Suprapubic skin (tissue), 4 donors: Measurements from ENCODE around the gene CBLN4. TPM values are rescaled to one million over a fixed set of nuclear protein-coding genes. Genes with fewer than 3 reads are reported as not detected.

Experiments used
- DNase-seq, 2 donors: peaks; one replicate each; pipeline ENCODE4 v3.0.0-alpha.2; 2019; ENCODE audit warnings: low spot score in 2 of 2
- H3K27ac ChIP-seq: fragments of 200-600 bp; sonication (generic); one replicate; pipeline ENCODE4 v1.5.1; 2019
- H3K27me3 ChIP-seq: fragments of 200-600 bp; sonication (generic); one replicate; pipeline ENCODE4 v1.5.1; 2019
- H3K36me3 ChIP-seq: fragments of 200-600 bp; sonication (generic); one replicate; pipeline ENCODE4 v1.5.1; 2019
- H3K4me1 ChIP-seq: fragments of 200-600 bp; sonication (generic); one replicate; pipeline ENCODE4 v1.5.1; 2019
- H3K4me3 ChIP-seq: fragments of 200-600 bp; sonication (generic); one replicate; pipeline ENCODE4 v1.5.1; 2019; ENCODE audit warnings: mild to moderate bottlenecking
- H3K9me3 ChIP-seq: fragments of 200-600 bp; sonication (generic); one replicate; pipeline ENCODE4 v1.5.1; 2019
- EP300 ChIP-seq: sonication (generic); formaldehyde crosslinking; IDR thresholded peaks from one replicate; pipeline ENCODE4 v1.6.1; 2017; ENCODE audit warnings: antibody characterized with exemption
- POLR2A ChIP-seq, 2 donors: fragments of 450-650 bp; IDR thresholded peaks; one replicate each; pipeline ENCODE4 v1.6.1; 2017; ENCODE audit warnings: antibody characterized with exemption in 2 of 2, mild to moderate bottlenecking in 2 of 2, moderate library complexity in 2 of 2
- POLR2AphosphoS5 ChIP-seq, 3 donors: sonication (generic); formaldehyde crosslinking; IDR thresholded peaks; one replicate each; pipeline ENCODE4 v1.6.1; 2017; ENCODE audit warnings: antibody characterized with exemption in 3 of 3
- WGBS: methylation state at CpG from one replicate; pipeline ENCODE4 v1.1.5; 2018; 5-methylcytosine and 5-hydroxymethylcytosine counted together
- total RNA-seq, 4 donors: library from RNA; depleted of rRNA; stranded (reverse); fragments of >200 nt; gene quantifications; one replicate each; pipeline ENCODE4 v1.1.0, GENCODE V29; 2016
- TF ChIP-seq, protein P1 (sequence below), 2 donors: fragments of 200-600 bp in 1 of 2; fragments of 450-650 bp in 1 of 2; sonication (generic) in 1 of 2; IDR thresholded peaks; one replicate each; pipeline ENCODE4 v1.5.1; 2016 to 2019; ENCODE audit warnings: antibody characterized with exemption in 2 of 2, mild to moderate bottlenecking in 1 of 2, moderate library complexity in 1 of 2

The CBLN4 gene
- total RNA-seq, 4 donors from 2014 or later = 0.32 TPM; not detected in 3

DNA sequence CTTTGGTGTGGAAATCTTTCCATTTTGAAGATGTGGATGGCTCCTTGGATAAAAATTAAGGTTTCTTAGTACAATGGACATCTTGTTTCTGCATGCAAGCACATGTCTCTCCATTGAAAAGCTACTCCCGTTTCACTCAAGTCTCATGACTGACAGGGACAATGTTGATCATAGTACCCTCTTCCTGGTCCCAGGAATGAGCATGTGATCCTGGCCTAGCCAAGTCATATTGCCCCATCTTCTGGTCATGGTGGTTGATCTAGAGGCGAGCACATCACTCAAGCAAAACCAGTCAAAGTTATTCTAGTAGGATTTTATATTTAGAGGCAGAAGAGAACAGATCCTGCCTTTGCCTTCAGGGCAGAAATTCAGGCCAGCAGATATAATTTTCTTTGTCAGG lies 12.2 kb upstream of the CBLN4 start:
- Histone ChIP-seq H3K27ac (no peak overlapping the region), H3K27me3 (no peaks in the 10 kb centered on the region), H3K4me1 (no peaks in the 10 kb centered on the region), H3K4me3 (no peak overlapping the region), H3K9me3 (no peaks in the 10 kb centered on the region), H3K36me3 (no peaks in the 10 kb centered on the region)
- DNase-seq = no peak
- WGBS = 37% methylated on average over 2 of the region's 2 CpGs
- TF ChIP-seq POLR2A (IDR thresholded peaks at IDR 0.05) (no peak), EP300 (no peak), POLR2AphosphoS5 (IDR thresholded peaks at IDR 0.05) (no peak)
- TF ChIP-seq, protein P1, sequence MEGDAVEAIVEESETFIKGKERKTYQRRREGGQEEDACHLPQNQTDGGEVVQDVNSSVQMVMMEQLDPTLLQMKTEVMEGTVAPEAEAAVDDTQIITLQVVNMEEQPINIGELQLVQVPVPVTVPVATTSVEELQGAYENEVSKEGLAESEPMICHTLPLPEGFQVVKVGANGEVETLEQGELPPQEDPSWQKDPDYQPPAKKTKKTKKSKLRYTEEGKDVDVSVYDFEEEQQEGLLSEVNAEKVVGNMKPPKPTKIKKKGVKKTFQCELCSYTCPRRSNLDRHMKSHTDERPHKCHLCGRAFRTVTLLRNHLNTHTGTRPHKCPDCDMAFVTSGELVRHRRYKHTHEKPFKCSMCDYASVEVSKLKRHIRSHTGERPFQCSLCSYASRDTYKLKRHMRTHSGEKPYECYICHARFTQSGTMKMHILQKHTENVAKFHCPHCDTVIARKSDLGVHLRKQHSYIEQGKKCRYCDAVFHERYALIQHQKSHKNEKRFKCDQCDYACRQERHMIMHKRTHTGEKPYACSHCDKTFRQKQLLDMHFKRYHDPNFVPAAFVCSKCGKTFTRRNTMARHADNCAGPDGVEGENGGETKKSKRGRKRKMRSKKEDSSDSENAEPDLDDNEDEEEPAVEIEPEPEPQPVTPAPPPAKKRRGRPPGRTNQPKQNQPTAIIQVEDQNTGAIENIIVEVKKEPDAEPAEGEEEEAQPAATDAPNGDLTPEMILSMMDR (IDR thresholded peaks at IDR 0.05) = no peak

DNA sequence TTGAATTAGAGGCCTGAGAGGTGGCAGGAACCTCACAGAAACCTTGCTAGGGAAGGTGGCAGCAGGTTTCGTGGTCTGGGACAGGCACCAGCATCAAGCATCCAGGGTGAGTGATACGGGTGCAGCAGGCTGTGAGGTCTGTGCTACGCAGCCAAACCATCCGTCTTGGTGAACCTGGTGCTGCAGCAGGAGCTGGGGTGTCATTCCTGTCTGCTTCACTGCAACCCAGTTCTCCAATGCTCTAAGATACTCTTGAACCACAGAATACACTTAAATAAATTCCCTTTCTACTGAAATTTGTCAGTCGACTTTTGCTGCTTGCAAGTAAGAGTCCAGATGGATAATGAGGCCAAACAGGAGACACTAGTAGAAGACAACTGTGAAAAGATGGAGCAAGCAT lies 9.7 kb upstream of the CBLN4 start:
- no peaks in the 10 kb centered on the region for H3K27me3 ChIP-seq
- 81% methylated on average over 5 of the region's 5 CpGs for WGBS
- no peak overlapping the region for H3K4me3 ChIP-seq
- H3K4me1 ChIP-seq = no peaks in the 10 kb centered on the region
- no peak overlapping the region for H3K27ac ChIP-seq
- DNase-seq = no peak
- H3K36me3 ChIP-seq = no peaks in the 10 kb centered on the region
- H3K9me3 ChIP-seq = no peaks in the 10 kb centered on the region
- TF ChIP-seq POLR2AphosphoS5 (IDR thresholded peaks at IDR 0.05) (no peak), POLR2A (IDR thresholded peaks at IDR 0.05) (no peak), EP300 (no peak)
- TF ChIP-seq, protein P1 (IDR thresholded peaks at IDR 0.05) = no peak

DNA sequence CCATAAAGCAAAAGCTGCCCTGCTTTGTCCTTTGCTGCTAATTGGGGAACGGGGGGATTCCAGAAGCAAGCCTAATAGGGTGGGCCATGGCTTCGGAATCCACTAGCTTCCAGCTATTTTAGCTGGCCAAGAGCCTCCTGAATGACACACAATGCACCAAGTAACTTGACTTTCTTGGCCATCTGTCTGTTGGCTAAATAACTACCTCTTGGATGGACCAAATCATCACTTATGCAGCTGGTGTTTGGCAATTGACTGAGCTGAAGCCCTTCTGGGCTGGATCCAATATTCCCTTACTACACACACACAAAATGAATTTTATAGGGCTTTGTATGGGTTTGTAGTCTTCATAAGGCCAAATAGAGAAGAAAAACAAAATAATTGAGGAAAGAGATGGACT lies 8.8 kb upstream of the CBLN4 start:
- WGBS = 72% methylated on average over 2 of the region's 2 CpGs
- no peaks in the 10 kb centered on the region for H3K36me3 ChIP-seq
- no peak overlapping the region for H3K27ac ChIP-seq
- H3K9me3 ChIP-seq = no peaks in the 10 kb centered on the region
- TF ChIP-seq EP300 (no peak), POLR2AphosphoS5 (IDR thresholded peaks at IDR 0.05) (no peak), POLR2A (IDR thresholded peaks at IDR 0.05) (no peak)
- H3K4me3 ChIP-seq = no peak overlapping the region
- DNase-seq = no peak
- no peaks in the 10 kb centered on the region for H3K4me1 ChIP-seq
- H3K27me3 ChIP-seq = no peaks in the 10 kb centered on the region

DNA sequence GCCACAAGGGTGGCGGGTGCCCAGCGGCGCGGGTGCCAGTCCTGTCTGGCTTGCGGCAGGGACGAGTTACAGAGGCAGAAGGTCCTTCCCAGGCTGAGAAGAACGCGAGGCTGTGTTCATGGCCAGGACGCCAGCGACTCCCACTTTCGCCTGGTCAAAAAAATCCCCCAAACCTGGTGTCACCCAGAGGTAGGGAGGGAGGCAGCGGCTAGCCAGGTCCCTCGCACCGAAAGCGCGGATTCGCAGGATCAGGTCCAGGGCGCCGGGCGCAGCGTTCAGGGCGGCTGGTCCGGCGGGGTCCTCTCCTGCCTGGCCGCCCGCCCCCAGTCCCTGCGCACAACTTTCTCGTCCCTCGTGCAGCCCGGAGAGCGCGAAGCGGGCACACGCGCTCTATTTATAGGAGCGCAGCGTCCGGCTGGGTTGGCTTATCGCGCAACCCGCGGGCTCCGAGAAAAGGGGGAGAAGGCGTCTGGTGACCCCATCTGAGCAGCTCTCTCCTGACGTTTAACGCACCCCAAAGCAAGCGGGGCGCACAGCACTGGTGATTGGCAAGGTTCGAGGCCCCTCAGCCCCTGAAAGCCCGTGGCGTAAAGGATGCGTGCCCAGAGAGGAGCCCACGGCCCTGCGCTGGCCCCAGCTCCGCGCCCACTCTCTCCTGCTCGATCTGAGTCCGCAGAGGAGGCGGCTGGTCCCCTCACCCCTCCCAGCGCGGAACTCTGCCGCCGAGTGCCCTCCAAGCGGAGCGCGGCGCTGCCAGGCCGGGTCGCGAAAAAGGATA lies 519 bp downstream of the CBLN4 start:
- WGBS = 5% methylated on average over 11 of the region's 70 CpGs
- no peak overlapping the region for H3K4me3 ChIP-seq
- H3K27me3 ChIP-seq = peaks cover 69% of the 10 kb centered on the region

DNA sequence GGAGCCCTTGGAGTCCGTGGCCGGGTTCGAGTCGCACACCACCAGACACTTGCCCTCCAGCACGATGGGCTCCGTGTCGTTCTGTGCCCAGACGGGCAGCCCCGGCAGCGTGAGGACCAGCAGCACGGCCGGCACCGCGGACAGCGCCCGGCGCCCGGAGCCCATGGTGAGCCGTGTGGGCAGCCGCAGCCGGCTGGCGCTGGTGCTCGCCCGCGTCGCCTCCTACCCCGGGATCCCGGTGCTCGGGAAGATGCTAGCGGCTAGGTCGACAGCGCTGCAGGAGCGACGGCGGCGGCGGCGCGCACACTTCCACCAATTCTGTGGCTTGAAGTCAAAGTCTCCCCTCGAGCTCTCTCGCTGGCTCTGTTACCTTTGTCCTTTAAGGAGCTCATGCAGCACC lies 1.3 kb downstream of the CBLN4 start:
- peaks cover 20% of the 10 kb centered on the region for H3K4me1 ChIP-seq
- TF ChIP-seq POLR2AphosphoS5 (IDR thresholded peaks at IDR 0.05) (no peak), EP300 (no peak), POLR2A (IDR thresholded peaks at IDR 0.05) (no peak)
- TF ChIP-seq, protein P1 (IDR thresholded peaks at IDR 0.05) = no peak
- peaks cover 72% of the 10 kb centered on the region for H3K27me3 ChIP-seq
- 8% methylated on average over 9 of the region's 41 CpGs for WGBS
- no peak overlapping the region for H3K4me3 ChIP-seq
- H3K27ac ChIP-seq = no peak overlapping the region
- H3K36me3 ChIP-seq = no peaks in the 10 kb centered on the region
- no peaks in the 10 kb centered on the region for H3K9me3 ChIP-seq
- no peak for DNase-seq

More for the DNA sequence above, 519 bp downstream of the CBLN4 start:
- H3K4me1 ChIP-seq = peaks cover 20% of the 10 kb centered on the region
- no peaks in the 10 kb centered on the region for H3K9me3 ChIP-seq
- H3K36me3 ChIP-seq = no peaks in the 10 kb centered on the region
- DNase-seq = no peak
- no peak overlapping the region for H3K27ac ChIP-seq
- no peak for TF ChIP-seq EP300
- TF ChIP-seq, protein P1 (IDR thresholded peaks at IDR 0.05) = no peak
- TF ChIP-seq POLR2A (IDR thresholded peaks at IDR 0.05) = no peak
- no peak for TF ChIP-seq POLR2AphosphoS5 (IDR thresholded peaks at IDR 0.05)
